Osteoblast (primary cell): Measurements from ENCODE around the gene RBM17. TPM values are rescaled to one million over a fixed set of nuclear protein-coding genes. Genes with fewer than 3 reads are reported as not detected.

Experiments used
- DNase-seq: peaks from one replicate; pipeline ENCODE4 v3.0.0; 2011; ENCODE audit warnings: low spot score, mixed read lengths; ENCODE audit not compliant: insufficient read length; ENCODE audit errors: missing footprints
- H2AFZ ChIP-seq: 2 replicates; pipeline ENCODE4 v1.6.0; 2011; ENCODE audit warnings: mild to moderate bottlenecking, low read length
- H3K27ac ChIP-seq: 2 replicates; pipeline ENCODE4 v1.5.1; 2011; ENCODE audit warnings: mild to moderate bottlenecking, low read depth, low read length, moderate library complexity
- H3K27me3 ChIP-seq: 2 replicates; pipeline ENCODE4 v1.6.0; 2012; ENCODE audit warnings: mild to moderate bottlenecking, control low read depth, inconsistent platforms, low read length, moderate library complexity; ENCODE audit not compliant: insufficient read depth
- H3K36me3 ChIP-seq: 2 replicates; pipeline ENCODE4 v1.5.1; 2011; ENCODE audit warnings: mild to moderate bottlenecking, low read length, control low read depth, moderate library complexity; ENCODE audit not compliant: insufficient read depth
- H3K4me1 ChIP-seq: 2 replicates; pipeline ENCODE4 v1.5.1; 2011; ENCODE audit warnings: mild to moderate bottlenecking, low read length, control low read depth, moderate library complexity; ENCODE audit not compliant: insufficient read depth
- H3K4me2 ChIP-seq: 2 replicates; pipeline ENCODE4 v1.6.0; 2011; ENCODE audit warnings: mild to moderate bottlenecking, low read length; ENCODE audit not compliant: insufficient read depth
- H3K4me3 ChIP-seq: fragments of 200-600 bp; sonication (generic); 3 replicates; pipeline ENCODE4 v1.5.1; 2012; ENCODE audit warnings: mild to moderate bottlenecking, low read length, inconsistent platforms; ENCODE audit not compliant: insufficient read depth
- H3K79me2 ChIP-seq: 2 replicates; pipeline ENCODE4 v1.6.0; 2012; ENCODE audit warnings: mild to moderate bottlenecking, low read length, control low read depth, inconsistent platforms; ENCODE audit not compliant: insufficient read depth
- H3K9me3 ChIP-seq: 2 replicates; pipeline ENCODE4 v1.5.1; 2011; ENCODE audit warnings: low read depth, low read length, control low read depth
- H4K20me1 ChIP-seq: 2 replicates; pipeline ENCODE4 v1.6.0; 2012; ENCODE audit warnings: mild to moderate bottlenecking, low read length, control low read depth; ENCODE audit not compliant: insufficient read depth
- CTCF ChIP-seq: IDR thresholded peaks from 2 replicates; pipeline ENCODE4 v1.5.1; 2011; ENCODE audit warnings: mild to moderate bottlenecking, low read depth, low read length, moderate library complexity; ENCODE audit errors: extremely low read depth
- total RNA-seq: library from RNA; depleted of rRNA; stranded (reverse); fragments of >200 nt; gene quantifications from 2 replicates; pipeline ENCODE4 v1.2.3, GENCODE V29; 2012

Gene RBM17
- total RNA-seq, 1 donor = 29.3 TPM

- no peak overlapping the region for H3K4me2 ChIP-seq
- TF ChIP-seq CTCF = no peak
- no peak for DNase-seq
- H3K36me3 ChIP-seq = peaks cover 29% of the 10 kb centered on the region
- peaks cover 2% of the 10 kb centered on the region for H3K79me2 ChIP-seq
- peaks cover 3% of the 10 kb centered on the region for H4K20me1 ChIP-seq
- H3K4me3 ChIP-seq = no peak overlapping the region
- no peak overlapping the region for H2AFZ ChIP-seq
- no peak overlapping the region for H3K27ac ChIP-seq
- no peaks in the 10 kb centered on the region for H3K9me3 ChIP-seq
- H3K27me3 ChIP-seq = no peaks in the 10 kb centered on the region
- H3K4me1 ChIP-seq = peaks cover 19% of the 10 kb centered on the region
These were observed 28.9 kb downstream of the RBM17 start for GRCh38 chr10:6117711-6118110.

GRCh38 chr10:6119423-6119822, 30.6 kb downstream of the RBM17 start:
- DNase-seq = no peak
- Histone ChIP-seq H3K9me3 (no peaks in the 10 kb centered on the region), H3K79me2 (no peaks in the 10 kb centered on the region), H3K36me3 (peaks cover 16% of the 10 kb centered on the region), H3K27ac (no peak overlapping the region), H3K4me1 (peaks cover 15% of the 10 kb centered on the region), H4K20me1 (peaks cover 3% of the 10 kb centered on the region), H3K4me3 (no peak overlapping the region), H3K4me2 (no peak overlapping the region), H3K27me3 (no peaks in the 10 kb centered on the region), H2AFZ (no peak overlapping the region)
- TF ChIP-seq CTCF = no peak

- no peaks in the 10 kb centered on the region for H3K9me3 ChIP-seq
- no peaks in the 10 kb centered on the region for H3K27me3 ChIP-seq
- no peak overlapping the region for H3K4me3 ChIP-seq
- H4K20me1 ChIP-seq = peaks cover 3% of the 10 kb centered on the region
- no peaks in the 10 kb centered on the region for H3K79me2 ChIP-seq
- peaks cover 13% of the 10 kb centered on the region for H3K36me3 ChIP-seq
- no peak overlapping the region for H2AFZ ChIP-seq
- no peak overlapping the region for H3K4me2 ChIP-seq
- no peak for TF ChIP-seq CTCF
- DNase-seq = peak; percentile 54
- H3K27ac ChIP-seq = no peak overlapping the region
- H3K4me1 ChIP-seq = peaks cover 15% of the 10 kb centered on the region
These were observed 31.1 kb downstream of the RBM17 start for GRCh38 chr10:6119962-6120361.

- H3K4me2 ChIP-seq = peak overlapping the region; percentile 38
- no peaks in the 10 kb centered on the region for H3K27me3 ChIP-seq
- peak; percentile 78 for DNase-seq
- H2AFZ ChIP-seq = peak overlapping the region; percentile 54
- H3K4me1 ChIP-seq = peaks cover 9% of the 10 kb centered on the region
- no peak for TF ChIP-seq CTCF
- H3K27ac ChIP-seq = no peak overlapping the region
- no peaks in the 10 kb centered on the region for H4K20me1 ChIP-seq
- H3K79me2 ChIP-seq = no peaks in the 10 kb centered on the region
- no peaks in the 10 kb centered on the region for H3K9me3 ChIP-seq
- peaks cover 13% of the 10 kb centered on the region for H3K36me3 ChIP-seq
- H3K4me3 ChIP-seq = no peak overlapping the region
These were observed 31.9 kb downstream of the RBM17 start for GRCh38 chr10:6120691-6121090.
